Activated naive CD8-positive, alpha-beta T cell treated with anti-CD3 and anti-CD28 coated beads, Interleukin-2, amount 50 U/mL, for 24 hours (primary cell): ENCODE results near the gene DENND1C.
A peak's percentile ranks its signal among the peaks of the same experiment; 100 is the strongest.
"Not testable (repeated sequence)": the region's sequence is repeated elsewhere in the genome, so short reads cannot be mapped to it uniquely, and the experiment has no call there.

ENCODE experiments used
- ATAC-seq: fragments of 150-1000 bp; cut with Tn5 transposase; one replicate; pipeline ENCODE4 v1.10.0; 2021
- DNase-seq: peaks from one replicate; pipeline ENCODE4 v3.0.0; 2021
- H3K27ac Mint-ChIP-seq: one replicate; pipeline ENCODE4 v1.8.0; 2021; ENCODE audit warnings: mild to moderate bottlenecking, mixed read lengths
- H3K27me3 Mint-ChIP-seq: one replicate; pipeline ENCODE4 v1.8.0; 2021; ENCODE audit warnings: mixed read lengths
- H3K36me3 Mint-ChIP-seq: one replicate; pipeline ENCODE4 v1.8.0; 2021; ENCODE audit warnings: low read depth, mixed read lengths
- H3K4me1 Mint-ChIP-seq: one replicate; pipeline ENCODE4 v1.8.0; 2021; ENCODE audit warnings: mixed read lengths
- H3K4me3 Mint-ChIP-seq: one replicate; pipeline ENCODE4 v1.8.0; 2021; ENCODE audit warnings: mild to moderate bottlenecking, moderate library complexity, mixed read lengths
- H3K9me3 Mint-ChIP-seq: one replicate; pipeline ENCODE4 v1.8.0; 2021; ENCODE audit warnings: mixed read lengths

Gene DENND1C

GRCh38 chr19:6516018-6516658 lies 34.6 kb upstream of the DENND1C start:
- peak overlapping the region; percentile 76 for H3K27ac Mint-ChIP-seq
- H3K9me3 Mint-ChIP-seq: no peaks in the 10 kb centered on the region
- H3K27me3 Mint-ChIP-seq: peaks cover 2% of the 10 kb centered on the region
- peak; percentile 51 for ATAC-seq
- peak overlapping the region; percentile 98 for H3K4me3 Mint-ChIP-seq
- DNase-seq: peak; percentile 81
- peaks cover 46% of the 10 kb centered on the region for H3K4me1 Mint-ChIP-seq
- H3K36me3 Mint-ChIP-seq: no peaks in the 10 kb centered on the region

GRCh38 chr19:6514926-6515544 lies 33.4 kb upstream of the DENND1C start:
- no peak for ATAC-seq
- DNase-seq: no peak
- no peak overlapping the region for H3K27ac Mint-ChIP-seq
- peaks cover 39% of the 10 kb centered on the region for H3K4me1 Mint-ChIP-seq
- H3K36me3 Mint-ChIP-seq: no peaks in the 10 kb centered on the region
- H3K4me3 Mint-ChIP-seq: no peak overlapping the region
- no peaks in the 10 kb centered on the region for H3K9me3 Mint-ChIP-seq
- H3K27me3 Mint-ChIP-seq: peaks cover under 1% of the 10 kb centered on the region

GRCh38 chr19:6514089-6514488 lies 32.5 kb upstream of the DENND1C start:
- no peak for ATAC-seq
- peaks cover 30% of the 10 kb centered on the region for H3K4me1 Mint-ChIP-seq
- H3K36me3 Mint-ChIP-seq: no peaks in the 10 kb centered on the region

GRCh38 chr19:6510618-6511017 lies 29.0 kb upstream of the DENND1C start:
- no peak for ATAC-seq
- H3K4me1 Mint-ChIP-seq: peaks cover 2% of the 10 kb centered on the region
- H3K27me3 Mint-ChIP-seq: no peaks in the 10 kb centered on the region
- no peak for DNase-seq
- no peaks in the 10 kb centered on the region for H3K9me3 Mint-ChIP-seq
- H3K27ac Mint-ChIP-seq: no peak overlapping the region
- no peak overlapping the region for H3K4me3 Mint-ChIP-seq
- H3K36me3 Mint-ChIP-seq: no peaks in the 10 kb centered on the region

More at GRCh38 chr19:6514089-6514488, 32.5 kb upstream of the DENND1C start:
- H3K9me3 Mint-ChIP-seq: no peaks in the 10 kb centered on the region
- no peak overlapping the region for H3K4me3 Mint-ChIP-seq
- no peak overlapping the region for H3K27ac Mint-ChIP-seq
- DNase-seq: no peak
- no peaks in the 10 kb centered on the region for H3K27me3 Mint-ChIP-seq

- Mint-ChIP-seq H3K36me3 (no peaks in the 10 kb centered on the region), H3K27me3 (no peaks in the 10 kb centered on the region), H3K27ac (no peak overlapping the region), H3K9me3 (no peaks in the 10 kb centered on the region), H3K4me1 (no peaks in the 10 kb centered on the region), H3K4me3 (no peak overlapping the region)
- ATAC-seq: no peak
- DNase-seq: no peak
Measured at GRCh38 chr19:6509118-6509971, 27.8 kb upstream of the DENND1C start.

- H3K36me3 Mint-ChIP-seq, H3K9me3 Mint-ChIP-seq, H3K4me3 Mint-ChIP-seq, H3K27me3 Mint-ChIP-seq, ATAC-seq, H3K4me1 Mint-ChIP-seq, DNase-seq, H3K27ac Mint-ChIP-seq: not testable (repeated sequence)
Measured at GRCh38 chr19:6508028-6508771, 26.6 kb upstream of the DENND1C start.

GRCh38 chr19:6503407-6504201 lies 22.0 kb upstream of the DENND1C start:
- Mint-ChIP-seq H3K4me3 (peak overlapping the region; percentile 43), H3K27ac (no peak overlapping the region)

GRCh38 chr19:6501740-6502648 lies 20.4 kb upstream of the DENND1C start, which contains the start of gene TUBB4A:
TUBB4A (minus strand) TSS chr19:6502309; CDS start chr19:6502212, 97 bp downstream.
- Mint-ChIP-seq H3K27ac (peak within 1 kb of the TSS; percentile 49), H3K4me3 (peak within 1 kb of the TSS; percentile 82), H3K36me3 (no peaks in the 10 kb centered on the region), H3K27me3 (peaks cover 10% of the 10 kb centered on the region), H3K4me1 (peaks cover 3% of the 10 kb centered on the region), H3K9me3 (no peaks in the 10 kb centered on the region)
- peak; percentile 51 for ATAC-seq
- peak; percentile 64 for DNase-seq

More at GRCh38 chr19:6503407-6504201, 22.0 kb upstream of the DENND1C start:
- no peaks in the 10 kb centered on the region for H3K9me3 Mint-ChIP-seq
- H3K4me1 Mint-ChIP-seq: peaks cover 3% of the 10 kb centered on the region
- peaks cover 10% of the 10 kb centered on the region for H3K27me3 Mint-ChIP-seq
- ATAC-seq: no peak
- no peak for DNase-seq
- no peaks in the 10 kb centered on the region for H3K36me3 Mint-ChIP-seq

- Mint-ChIP-seq H3K9me3 (no peaks in the 10 kb centered on the region), H3K4me1 (peaks cover 3% of the 10 kb centered on the region), H3K36me3 (no peaks in the 10 kb centered on the region), H3K27ac (peak overlapping the region; percentile 49), H3K27me3 (peaks cover 10% of the 10 kb centered on the region), H3K4me3 (peak overlapping the region; percentile 82)
- DNase-seq (no peak), ATAC-seq (no peak)
Measured at GRCh38 chr19:6500837-6501739, 19.5 kb upstream of the DENND1C start.

GRCh38 chr19:6499052-6499790 lies 17.6 kb upstream of the DENND1C start:
- no peak for DNase-seq
- Mint-ChIP-seq H3K36me3 (no peaks in the 10 kb centered on the region), H3K4me3 (no peak overlapping the region), H3K9me3 (no peaks in the 10 kb centered on the region), H3K27ac (no peak overlapping the region), H3K27me3 (peaks cover 10% of the 10 kb centered on the region), H3K4me1 (peaks cover 3% of the 10 kb centered on the region)
- ATAC-seq: no peak

- Mint-ChIP-seq H3K27me3 (peaks cover 10% of the 10 kb centered on the region), H3K27ac (no peak overlapping the region), H3K36me3 (no peaks in the 10 kb centered on the region), H3K9me3 (no peaks in the 10 kb centered on the region), H3K4me3 (no peak overlapping the region), H3K4me1 (peaks cover 3% of the 10 kb centered on the region)
- DNase-seq (no peak), ATAC-seq (no peak)
Measured at GRCh38 chr19:6498294-6499036, 16.9 kb upstream of the DENND1C start.
